ENCODE data around the gene AGPAT1.

DNA sequence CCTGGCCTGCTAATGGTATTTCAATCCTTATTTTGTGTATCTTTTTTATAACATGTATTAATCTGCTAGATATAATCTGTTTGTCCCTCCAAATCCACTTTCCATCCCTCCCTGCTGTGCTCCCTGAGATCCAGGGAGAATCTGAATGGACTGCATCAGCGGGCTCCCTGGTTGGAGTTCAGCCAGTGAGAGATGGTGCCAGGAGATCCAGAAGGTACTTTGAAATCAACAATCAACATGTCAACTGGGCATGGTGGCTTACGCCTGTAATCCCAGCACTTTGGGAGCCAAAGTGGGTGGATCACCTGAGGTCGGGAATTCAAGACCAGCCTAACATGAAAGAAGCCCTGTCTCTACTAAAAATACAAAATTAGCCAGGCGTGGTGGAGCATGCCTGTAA is 52.2 kb downstream of the AGPAT1 start:
- TF ChIP-seq GATA2 (IDR thresholded peaks at IDR 0.05; ENCODE audit: low read depth, low read length): no peak
- no peak for TF ChIP-seq GATA3 (IDR thresholded peaks at IDR 0.05; ENCODE audit: low read depth, low read length)

Data from SH-SY5Y (cell line).